HUES6 (cell line): ENCODE measurements around the gene SLC39A9.

ENCODE experiments used
- H3K27ac ChIP-seq: 2 replicates; pipeline ENCODE4 v1.7.0; 2013; ENCODE audit warnings: low read depth, mild to moderate bottlenecking, low read length, inconsistent platforms
- H3K27me3 ChIP-seq: 2 replicates; pipeline ENCODE4 v1.6.1; 2013; ENCODE audit warnings: low read length; ENCODE audit not compliant: control insufficient read depth, insufficient read depth
- H3K36me3 ChIP-seq: 2 replicates; pipeline ENCODE4 v1.6.1; 2013; ENCODE audit warnings: low read length; ENCODE audit not compliant: control insufficient read depth, insufficient read depth
- H3K4me1 ChIP-seq: 2 replicates; pipeline ENCODE4 v1.6.1; 2013; ENCODE audit warnings: low read length; ENCODE audit not compliant: control insufficient read depth, insufficient read depth
- H3K4me3 ChIP-seq: 2 replicates; pipeline ENCODE4 v1.5.1; 2013; ENCODE audit warnings: low read depth, low read length
- H3K9ac ChIP-seq: one replicate; pipeline ENCODE4 v1.6.1; 2013; ENCODE audit warnings: mild to moderate bottlenecking, low read length
- H3K9me3 ChIP-seq: 2 replicates; pipeline ENCODE4 v1.6.1; 2013; ENCODE audit warnings: low read depth, low read length; ENCODE audit not compliant: control insufficient read depth, insufficient read depth

SLC39A9 gene

DNA sequence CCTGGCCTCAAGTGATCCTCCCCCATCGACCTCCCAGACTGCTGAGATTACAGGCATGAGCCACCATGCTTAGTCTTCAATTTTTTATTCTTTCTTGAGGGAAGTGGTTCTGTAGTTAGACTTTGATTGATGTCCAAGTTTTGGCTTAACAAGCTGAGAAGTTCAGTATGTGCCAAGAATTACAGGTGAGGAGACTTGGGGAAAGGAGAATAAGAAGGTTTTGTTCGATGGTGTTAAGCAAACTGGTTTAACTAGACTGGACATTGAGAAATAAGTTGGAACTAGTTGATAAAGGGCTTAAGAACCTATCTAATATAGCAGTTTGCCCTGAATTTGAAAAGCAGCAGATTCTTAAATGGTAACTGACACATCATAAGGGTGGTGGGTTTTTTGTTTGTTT is 53.4 kb downstream of the SLC39A9 start:
- Histone ChIP-seq H3K9ac (no peak overlapping the region), H3K4me3 (no peak overlapping the region), H3K4me1 (no peaks in the 10 kb centered on the region), H3K27ac (no peak overlapping the region), H3K36me3 (peaks cover 19% of the 10 kb centered on the region), H3K27me3 (no peaks in the 10 kb centered on the region), H3K9me3 (no peaks in the 10 kb centered on the region)

DNA sequence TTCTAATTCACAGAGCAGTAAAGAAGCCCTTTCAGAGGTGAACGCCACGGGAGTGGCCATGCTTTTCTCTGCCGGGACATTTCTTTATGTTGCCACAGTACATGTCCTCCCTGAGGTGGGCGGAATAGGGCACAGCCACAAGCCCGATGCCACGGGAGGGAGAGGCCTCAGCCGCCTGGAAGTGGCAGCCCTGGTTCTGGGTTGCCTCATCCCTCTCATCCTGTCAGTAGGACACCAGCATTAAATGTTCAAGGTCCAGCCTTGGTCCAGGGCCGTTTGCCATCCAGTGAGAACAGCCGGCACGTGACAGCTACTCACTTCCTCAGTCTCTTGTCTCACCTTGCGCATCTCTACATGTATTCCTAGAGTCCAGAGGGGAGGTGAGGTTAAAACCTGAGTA is 59.9 kb downstream of the SLC39A9 start:
- no peak overlapping the region for H3K4me3 ChIP-seq
- no peaks in the 10 kb centered on the region for H3K27me3 ChIP-seq
- peaks cover 39% of the 10 kb centered on the region for H3K36me3 ChIP-seq
- no peaks in the 10 kb centered on the region for H3K9me3 ChIP-seq
- H3K27ac ChIP-seq, result no peak overlapping the region
- no peaks in the 10 kb centered on the region for H3K4me1 ChIP-seq
- H3K9ac ChIP-seq, result no peak overlapping the region

DNA sequence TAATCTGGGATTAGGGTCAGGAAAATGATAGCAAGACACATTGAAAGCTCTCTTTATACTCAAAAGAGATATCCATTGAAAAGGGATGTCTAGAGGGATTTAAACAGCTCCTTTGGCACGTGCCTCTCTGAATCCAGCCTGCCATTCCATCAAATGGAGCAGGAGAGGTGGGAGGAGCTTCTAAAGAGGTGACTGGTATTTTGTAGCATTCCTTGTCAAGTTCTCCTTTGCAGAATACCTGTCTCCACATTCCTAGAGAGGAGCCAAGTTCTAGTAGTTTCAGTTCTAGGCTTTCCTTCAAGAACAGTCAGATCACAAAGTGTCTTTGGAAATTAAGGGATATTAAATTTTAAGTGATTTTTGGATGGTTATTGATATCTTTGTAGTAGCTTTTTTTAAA is 60.6 kb downstream of the SLC39A9 start:
- no peak overlapping the region for H3K9ac ChIP-seq
- H3K4me1 ChIP-seq, result no peaks in the 10 kb centered on the region
- H3K9me3 ChIP-seq, result no peaks in the 10 kb centered on the region
- H3K27ac ChIP-seq, result no peak overlapping the region
- H3K4me3 ChIP-seq, result no peak overlapping the region
- H3K27me3 ChIP-seq, result no peaks in the 10 kb centered on the region
- H3K36me3 ChIP-seq, result peaks cover 39% of the 10 kb centered on the region

GRCh38 chr14:69460093-69460701 is 61.7 kb downstream of the SLC39A9 start:
- H3K27me3 ChIP-seq, result no peaks in the 10 kb centered on the region
- no peak overlapping the region for H3K4me3 ChIP-seq
- no peak overlapping the region for H3K27ac ChIP-seq
- no peaks in the 10 kb centered on the region for H3K9me3 ChIP-seq
- H3K9ac ChIP-seq, result no peak overlapping the region
- peaks cover 35% of the 10 kb centered on the region for H3K36me3 ChIP-seq
- no peaks in the 10 kb centered on the region for H3K4me1 ChIP-seq

- Histone ChIP-seq H3K9me3 (no peaks in the 10 kb centered on the region), H3K27ac (no peak overlapping the region), H3K36me3 (peaks cover 7% of the 10 kb centered on the region; the same call in 1 of the 2 replicates)
Observed at GRCh38 chr14:69464379-69464778, 65.9 kb downstream of the SLC39A9 start.

DNA sequence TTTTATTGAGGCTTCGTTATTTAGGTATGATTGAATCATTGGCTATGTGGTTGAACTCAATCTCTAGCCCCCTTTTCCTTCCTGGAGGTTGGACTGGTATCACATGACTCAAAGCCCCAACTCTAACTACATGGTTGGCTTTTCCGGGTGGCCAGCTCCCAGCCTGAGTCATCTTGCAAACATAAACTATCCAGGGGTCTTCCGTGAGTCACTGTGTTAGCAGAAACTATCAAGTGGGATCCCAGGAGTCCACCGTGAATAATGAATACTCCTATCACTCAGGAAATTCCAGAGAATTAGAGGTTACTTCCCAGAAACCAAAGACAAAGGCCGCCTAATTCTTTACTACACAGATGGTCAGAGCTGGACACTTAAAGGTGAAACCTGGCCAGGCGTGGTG is 66.3 kb downstream of the SLC39A9 start:
- H3K4me1 ChIP-seq, result no peaks in the 10 kb centered on the region
- peaks cover 7% of the 10 kb centered on the region; the same call in 1 of the 2 replicates for H3K36me3 ChIP-seq
- H3K27me3 ChIP-seq, result no peaks in the 10 kb centered on the region
- no peak overlapping the region for H3K9ac ChIP-seq
- no peak overlapping the region for H3K4me3 ChIP-seq
- H3K9me3 ChIP-seq, result no peaks in the 10 kb centered on the region
- H3K27ac ChIP-seq, result no peak overlapping the region

More at GRCh38 chr14:69464379-69464778, 65.9 kb downstream of the SLC39A9 start:
- Histone ChIP-seq H3K9ac (no peak overlapping the region), H3K4me1 (no peaks in the 10 kb centered on the region), H3K4me3 (no peak overlapping the region), H3K27me3 (no peaks in the 10 kb centered on the region)

DNA sequence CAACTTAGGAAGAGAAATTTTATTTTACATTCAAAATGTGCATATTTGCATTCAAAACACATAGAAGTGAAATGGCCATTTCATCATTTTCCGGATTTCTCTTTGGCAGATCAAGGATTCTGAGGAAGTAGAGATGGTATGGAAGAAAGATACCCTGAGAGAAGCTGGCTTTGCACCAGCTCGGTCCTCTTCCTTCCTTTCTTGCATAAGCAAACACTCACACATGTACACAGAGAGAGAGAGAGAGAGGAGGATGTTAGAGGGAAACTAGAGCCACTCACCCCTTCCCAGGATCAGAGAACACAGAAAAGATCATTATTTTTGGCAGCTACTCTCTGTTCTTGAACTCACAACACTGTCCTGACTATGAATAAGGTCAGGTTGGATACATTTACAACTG is 70.5 kb downstream of the SLC39A9 start:
- Histone ChIP-seq H3K9me3 (no peaks in the 10 kb centered on the region), H3K4me1 (no peaks in the 10 kb centered on the region), H3K27me3 (0 out of 2 replicates have a peak, but pooled peaks cover 2% of the 10 kb centered on the region), H3K9ac (no peak overlapping the region), H3K27ac (no peak overlapping the region), H3K4me3 (no peak overlapping the region), H3K36me3 (no peaks in the 10 kb centered on the region)

DNA sequence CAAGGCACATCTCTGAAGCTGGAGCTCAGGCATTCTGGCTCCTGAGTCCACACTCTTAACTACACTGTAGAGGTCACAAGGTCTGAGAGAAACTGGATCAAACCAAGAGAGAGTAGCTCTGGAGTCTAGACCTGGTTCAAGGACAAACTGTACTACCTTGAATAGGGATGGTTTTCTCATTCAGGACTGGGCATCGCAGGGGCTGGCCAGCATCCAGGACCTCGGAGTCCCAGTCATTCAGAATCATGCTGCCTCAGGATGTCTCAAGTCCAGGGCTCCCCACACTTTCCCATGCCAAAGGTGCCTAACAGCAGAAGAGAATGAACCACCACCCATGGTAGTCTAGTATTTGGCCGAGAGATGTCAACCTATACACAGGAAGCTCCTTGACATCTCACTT is 72.9 kb downstream of the SLC39A9 start:
- Histone ChIP-seq H3K9me3 (no peaks in the 10 kb centered on the region), H3K4me3 (no peak overlapping the region), H3K4me1 (no peaks in the 10 kb centered on the region), H3K36me3 (no peaks in the 10 kb centered on the region), H3K27ac (no peak overlapping the region), H3K9ac (no peak overlapping the region), H3K27me3 (0 out of 2 replicates have a peak, but pooled peaks cover 2% of the 10 kb centered on the region)

DNA sequence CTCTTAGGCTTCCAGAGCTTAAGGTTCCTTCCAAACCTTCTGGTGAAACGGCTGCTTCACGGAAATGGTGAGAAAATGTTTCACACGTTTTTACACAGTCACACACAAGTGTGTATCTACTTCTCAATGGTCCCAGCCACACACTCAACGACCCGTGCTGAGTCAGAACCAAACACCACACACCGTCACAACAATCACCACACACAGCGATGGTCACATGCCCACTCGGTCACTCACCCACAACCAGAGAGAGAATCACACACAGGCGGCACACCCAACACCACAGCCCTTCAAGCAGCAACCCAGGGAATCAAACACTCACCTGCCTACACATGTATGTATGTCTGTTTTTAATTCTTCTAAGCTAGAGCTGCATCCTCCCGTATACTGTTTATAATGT is 73.4 kb downstream of the SLC39A9 start:
- Histone ChIP-seq H3K27me3 (0 out of 2 replicates have a peak, but pooled peaks cover 2% of the 10 kb centered on the region), H3K27ac (no peak overlapping the region)

GRCh38 chr14:69473260-69473659 is 74.8 kb downstream of the SLC39A9 start:
- Histone ChIP-seq H3K9me3 (0 out of 2 replicates have a peak, but pooled peaks cover 6% of the 10 kb centered on the region), H3K27me3 (0 out of 2 replicates have a peak, but pooled peaks cover 2% of the 10 kb centered on the region), H3K9ac (no peak overlapping the region), H3K4me1 (no peaks in the 10 kb centered on the region), H3K27ac (no peak overlapping the region), H3K4me3 (no peak overlapping the region), H3K36me3 (no peaks in the 10 kb centered on the region)

More for the DNA sequence above, 73.4 kb downstream of the SLC39A9 start:
- H3K4me3 ChIP-seq, result no peak overlapping the region
- H3K9me3 ChIP-seq, result no peaks in the 10 kb centered on the region
- no peaks in the 10 kb centered on the region for H3K36me3 ChIP-seq
- no peak overlapping the region for H3K9ac ChIP-seq
- H3K4me1 ChIP-seq, result no peaks in the 10 kb centered on the region

GRCh38 chr14:69473946-69474345 is 75.5 kb downstream of the SLC39A9 start:
- Histone ChIP-seq H3K27me3 (0 out of 2 replicates have a peak, but pooled peaks cover 2% of the 10 kb centered on the region), H3K4me3 (no peak overlapping the region), H3K27ac (no peak overlapping the region), H3K9me3 (0 out of 2 replicates have a peak, but pooled peaks cover 6% of the 10 kb centered on the region), H3K4me1 (no peaks in the 10 kb centered on the region), H3K9ac (no peak overlapping the region), H3K36me3 (no peaks in the 10 kb centered on the region)
